Testis (tissue), 3 donors: Measurements from ENCODE around the gene MPHOSPH8. TPM values are rescaled to one million over a fixed set of nuclear protein-coding genes. Genes with fewer than 3 reads are reported as not detected.

Source experiments
- DNase-seq: peaks from one replicate; pipeline ENCODE4 v3.0.0-alpha.2; 2019
- H3K27ac ChIP-seq, 2 donors: fragments of 200-600 bp; sonication (generic); one replicate each; pipeline ENCODE4 v1.5.1; 2019
- H3K27me3 ChIP-seq: fragments of 200-600 bp; sonication (generic); one replicate; pipeline ENCODE4 v1.5.1; 2019
- H3K36me3 ChIP-seq: fragments of 200-600 bp; sonication (generic); one replicate; pipeline ENCODE4 v1.5.1; 2017; ENCODE audit warnings: low read depth; ENCODE audit errors: missing control alignments
- H3K4me1 ChIP-seq: fragments of 200-600 bp; sonication (generic); one replicate; pipeline ENCODE4 v1.5.1; 2019
- H3K4me3 ChIP-seq, 2 donors: fragments of 200-600 bp; sonication (generic); one replicate each; pipeline ENCODE4 v1.5.1; 2017 to 2019
- H3K9me3 ChIP-seq: fragments of 200-600 bp; sonication (generic); one replicate; pipeline ENCODE4 v1.5.1; 2017
- POLR2A ChIP-seq: fragments of 450-650 bp; IDR thresholded peaks from one replicate; pipeline ENCODE4 v1.6.1; 2017; ENCODE audit warnings: antibody characterized with exemption, mild to moderate bottlenecking, moderate library complexity
- WGBS, 2 donors: methylation state at CpG; one replicate each; pipeline ENCODE4 v1.1.5; 2018; 5-methylcytosine and 5-hydroxymethylcytosine counted together
- intact Hi-C: fragments of 100-400 bp; cut with DNase I; formaldehyde crosslinking; loops from one replicate; pipeline ENCODE4 v1.15.1; 2023; ENCODE audit warnings: low total_unique reads
- polyA plus RNA-seq: library from polyadenylated mRNA; stranded (reverse); fragments of 350-450 nt; fragmentation: Illumina TruSeq; extraction: RNeasy Lipid Tissue Mini Kit (QIAGEN cat#74804); gene quantifications from one replicate; pipeline ENCODE4 v1.2.3, GENCODE V29; 2014; ENCODE audit warnings: low read depth, low replicate concordance; ENCODE audit not compliant: insufficient read depth
- total RNA-seq, 2 donors: library from RNA; depleted of rRNA; stranded (reverse); fragments of >200 nt; gene quantifications; one replicate each; pipeline ENCODE4 v1.2.3, GENCODE V29; 2016
- TF ChIP-seq, protein P1 (sequence below), 3 experiments: fragments of 450-650 bp in 2 of 3; fragments of 200-600 bp in 1 of 3; sonication (generic) in 1 of 3; IDR thresholded peaks; one replicate each; pipeline ENCODE4 v1.5.1; 2016 to 2019; ENCODE audit warnings: antibody characterized with exemption in 3 of 3, mild to moderate bottlenecking in 2 of 3, moderate library complexity in 1 of 3

Gene MPHOSPH8
- total and polyA plus RNA-seq, 3 donors from 2014 or later, result 12.3 to 39.2 (median 31.0) TPM

DNA sequence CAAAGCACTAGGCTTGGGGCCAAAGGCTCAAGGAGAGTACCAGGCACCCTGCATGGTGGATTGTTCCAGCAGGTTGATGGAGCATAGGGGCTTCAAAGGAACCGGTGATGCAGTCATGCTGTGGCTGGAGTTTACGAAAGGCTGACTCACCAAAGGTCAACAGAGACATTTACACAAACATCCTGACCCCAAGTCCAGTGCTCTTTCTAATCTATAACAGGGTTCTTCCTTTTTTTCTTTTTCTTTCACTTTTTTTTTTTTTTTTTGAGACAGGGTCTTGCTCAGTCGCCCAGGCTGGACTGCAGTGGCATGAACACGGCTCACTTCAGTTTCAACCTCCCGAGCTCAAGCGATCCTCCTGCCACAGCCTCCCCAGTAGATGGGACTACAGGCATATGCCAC, 36.5 kb upstream of the MPHOSPH8 start:
- Histone ChIP-seq H3K27me3 (no peaks in the 10 kb centered on the region), H3K9me3 (no peaks in the 10 kb centered on the region), H3K36me3 (no peaks in the 10 kb centered on the region), H3K4me1 (no peaks in the 10 kb centered on the region), H3K4me3 (no peak overlapping the region), H3K27ac (no peak overlapping the region)
- TF ChIP-seq, protein P1, sequence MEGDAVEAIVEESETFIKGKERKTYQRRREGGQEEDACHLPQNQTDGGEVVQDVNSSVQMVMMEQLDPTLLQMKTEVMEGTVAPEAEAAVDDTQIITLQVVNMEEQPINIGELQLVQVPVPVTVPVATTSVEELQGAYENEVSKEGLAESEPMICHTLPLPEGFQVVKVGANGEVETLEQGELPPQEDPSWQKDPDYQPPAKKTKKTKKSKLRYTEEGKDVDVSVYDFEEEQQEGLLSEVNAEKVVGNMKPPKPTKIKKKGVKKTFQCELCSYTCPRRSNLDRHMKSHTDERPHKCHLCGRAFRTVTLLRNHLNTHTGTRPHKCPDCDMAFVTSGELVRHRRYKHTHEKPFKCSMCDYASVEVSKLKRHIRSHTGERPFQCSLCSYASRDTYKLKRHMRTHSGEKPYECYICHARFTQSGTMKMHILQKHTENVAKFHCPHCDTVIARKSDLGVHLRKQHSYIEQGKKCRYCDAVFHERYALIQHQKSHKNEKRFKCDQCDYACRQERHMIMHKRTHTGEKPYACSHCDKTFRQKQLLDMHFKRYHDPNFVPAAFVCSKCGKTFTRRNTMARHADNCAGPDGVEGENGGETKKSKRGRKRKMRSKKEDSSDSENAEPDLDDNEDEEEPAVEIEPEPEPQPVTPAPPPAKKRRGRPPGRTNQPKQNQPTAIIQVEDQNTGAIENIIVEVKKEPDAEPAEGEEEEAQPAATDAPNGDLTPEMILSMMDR (IDR thresholded peaks at IDR 0.05), result no peak
- no peak for TF ChIP-seq POLR2A
- no peak for DNase-seq
- intact Hi-C loops, result no loop called here
- 89 to 91% methylated on average over 6 of the region's 6 CpGs for WGBS, 2 donors

DNA sequence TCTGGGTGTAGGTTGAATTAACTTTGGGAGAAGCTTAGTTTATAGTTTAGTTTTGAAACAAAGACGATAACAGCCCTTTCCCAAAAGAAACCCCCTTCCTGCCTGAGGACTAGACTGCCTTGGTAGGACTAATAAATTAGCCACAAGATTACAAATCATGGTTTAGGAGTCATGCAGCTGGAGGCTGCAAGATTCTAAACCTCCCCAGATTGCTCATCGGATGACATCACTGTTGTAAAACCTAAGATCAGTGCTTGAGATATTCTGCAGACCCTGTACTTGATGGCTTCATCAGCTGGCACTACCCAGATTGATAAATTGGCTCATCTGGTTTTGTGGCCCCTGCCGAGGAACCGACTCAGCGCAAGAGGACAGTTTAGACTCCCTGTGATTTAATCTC, 35.9 kb upstream of the MPHOSPH8 start:
- intact Hi-C loops, result no loop called here
- Histone ChIP-seq H3K36me3 (no peaks in the 10 kb centered on the region), H3K27ac (no peak overlapping the region), H3K4me3 (no peak overlapping the region), H3K4me1 (no peaks in the 10 kb centered on the region), H3K27me3 (no peaks in the 10 kb centered on the region), H3K9me3 (no peaks in the 10 kb centered on the region)
- no peak for TF ChIP-seq POLR2A
- TF ChIP-seq, protein P1 (IDR thresholded peaks at IDR 0.05), result no peak
- no peak for DNase-seq
- 77 to 81% methylated on average over 5 of the region's 5 CpGs for WGBS, 2 donors

DNA sequence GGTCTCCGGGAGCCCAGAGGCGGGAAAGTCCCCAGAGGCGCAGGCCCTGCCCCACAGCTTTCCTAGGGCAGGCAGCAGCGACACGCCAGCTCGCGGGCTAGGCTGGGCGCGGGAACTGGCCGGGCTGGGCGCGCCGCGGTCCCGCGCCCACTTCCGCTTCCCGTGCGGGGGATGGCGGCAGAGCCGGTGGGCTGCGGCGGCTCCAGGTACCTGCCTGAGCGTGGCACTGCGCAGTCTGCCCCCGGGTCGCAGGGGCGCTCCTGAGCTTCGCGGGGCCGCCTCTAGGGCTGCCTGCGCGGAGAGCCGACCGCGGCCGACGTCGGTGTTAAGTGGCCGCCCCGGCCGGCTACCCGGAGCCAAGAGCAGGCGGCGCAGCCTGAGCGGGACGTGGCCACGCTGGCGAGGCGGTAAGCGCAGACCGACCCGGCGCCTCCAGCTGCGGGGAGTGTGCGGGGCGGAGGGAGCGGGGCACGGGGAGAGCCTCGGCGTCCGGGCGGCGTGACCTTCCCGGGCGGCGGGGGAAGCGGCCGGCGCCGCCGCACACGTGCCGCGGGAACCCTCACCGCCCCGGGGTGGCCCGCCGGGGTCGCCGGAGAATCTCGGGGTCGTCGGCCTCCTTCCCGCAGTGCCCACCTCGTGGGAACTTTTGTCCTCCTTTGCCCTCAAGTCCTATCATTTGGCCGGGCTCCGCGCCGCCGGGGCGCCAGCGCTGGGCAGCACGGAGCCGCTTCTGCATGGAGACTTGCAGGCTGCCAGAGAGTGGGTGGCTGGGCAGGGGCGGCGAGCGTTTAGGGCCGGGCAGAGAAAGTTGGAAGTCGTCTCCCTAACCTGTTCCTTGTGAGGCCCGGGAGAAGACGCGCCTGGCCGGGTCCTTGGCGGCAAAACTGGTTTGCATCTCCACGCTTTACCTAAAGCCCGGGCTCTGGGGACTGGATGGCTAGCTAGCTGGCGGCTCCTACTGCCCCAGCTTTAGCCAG, 31.4 kb upstream of the MPHOSPH8 start:
- intact Hi-C loops, result no loop called here
- Histone ChIP-seq H3K36me3 (no peaks in the 10 kb centered on the region), H3K27ac (peak overlapping the region; percentile 24 to 68), H3K9me3 (no peaks in the 10 kb centered on the region), H3K4me3 (peak overlapping the region; percentile 59 to 62), H3K4me1 (no peaks in the 10 kb centered on the region), H3K27me3 (no peaks in the 10 kb centered on the region)
- TF ChIP-seq, protein P1 (IDR thresholded peaks at IDR 0.05), result peak in 1 of 3 experiments; percentile 27
- no peak for TF ChIP-seq POLR2A
- WGBS, 2 donors, result 1 to 10% methylated on average over 2 to 41 of the region's 108 CpGs
- DNase-seq, result peak; percentile 48

DNA sequence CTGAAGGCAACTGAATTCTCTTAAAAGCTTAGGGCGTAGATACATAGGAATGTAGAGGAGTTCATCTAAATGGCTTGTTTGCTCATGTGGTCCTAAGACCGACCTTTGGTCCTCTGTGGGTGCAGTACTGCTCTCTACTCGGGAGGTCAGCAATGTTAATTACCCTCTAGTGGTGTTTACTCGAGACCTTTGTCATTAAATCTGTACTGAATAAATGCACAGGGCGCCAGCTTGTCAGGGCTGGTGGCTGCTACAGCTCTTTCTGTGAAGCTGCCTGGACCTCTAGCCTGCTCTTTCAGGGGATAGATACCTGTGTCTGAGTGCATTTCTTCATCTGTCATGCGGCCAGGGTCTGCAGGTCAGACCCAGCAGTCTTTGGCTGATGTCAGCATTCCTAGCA, 29.2 kb upstream of the MPHOSPH8 start:
- Histone ChIP-seq H3K4me1 (no peaks in the 10 kb centered on the region), H3K27ac (no peak overlapping the region), H3K9me3 (no peaks in the 10 kb centered on the region), H3K4me3 (no peak overlapping the region), H3K36me3 (no peaks in the 10 kb centered on the region), H3K27me3 (no peaks in the 10 kb centered on the region)
- intact Hi-C loops, result no loop called here
- WGBS, 2 donors, result 85 to 92% methylated on average over 6 of the region's 6 CpGs
- DNase-seq, result no peak
- TF ChIP-seq POLR2A, result no peak
- TF ChIP-seq, protein P1 (IDR thresholded peaks at IDR 0.05), result no peak
